A549 (cell line): ENCODE measurements around the gene KRTAP12-2.
"Not testable (repeated sequence)": the region's sequence is repeated elsewhere in the genome, so short reads cannot be mapped to it uniquely, and the experiment has no call there.

Experiments used
- EP300 ChIP-seq, 2 experiments: fragments of >200 bp; sonication (Bioruptor Twin); formaldehyde crosslinking; IDR thresholded peaks; 2 replicates in 1 of 2; 3 replicates in 1 of 2; pipeline ENCODE4 v1.6.1; 2016 to 2017
- KDM5A ChIP-seq: fragments of 200-600 bp; sonication (generic); IDR thresholded peaks from 2 replicates; pipeline ENCODE4 v1.6.1; 2016; ENCODE audit warnings: antibody characterized with exemption, mild to moderate bottlenecking
- NFE2L2 ChIP-seq: fragments of 150-350 bp; conservative IDR thresholded peaks from 2 replicates; pipeline ENCODE4 v1.6.1; 2014; ENCODE audit warnings: low read length
- RFX5 ChIP-seq: fragments of 450-650 bp; IDR thresholded peaks from 2 replicates; pipeline ENCODE4 v1.7.1; 2014; ENCODE audit warnings: antibody characterized with exemption, mild to moderate bottlenecking, moderate library complexity
- ZSCAN20 ChIP-seq: fragments of 250-450 bp; sonication (Bioruptor Pico); IDR thresholded peaks from 2 replicates; pipeline ENCODE4 v1.8.0; 2022; ENCODE audit warnings: mild to moderate bottlenecking, moderate library complexity
- TF ChIP-seq, protein P1 (sequence below): fragments of >200 bp; sonication (Bioruptor Twin); formaldehyde crosslinking; IDR thresholded peaks from 3 replicates; pipeline ENCODE4 v1.5.1; 2016

DNA sequence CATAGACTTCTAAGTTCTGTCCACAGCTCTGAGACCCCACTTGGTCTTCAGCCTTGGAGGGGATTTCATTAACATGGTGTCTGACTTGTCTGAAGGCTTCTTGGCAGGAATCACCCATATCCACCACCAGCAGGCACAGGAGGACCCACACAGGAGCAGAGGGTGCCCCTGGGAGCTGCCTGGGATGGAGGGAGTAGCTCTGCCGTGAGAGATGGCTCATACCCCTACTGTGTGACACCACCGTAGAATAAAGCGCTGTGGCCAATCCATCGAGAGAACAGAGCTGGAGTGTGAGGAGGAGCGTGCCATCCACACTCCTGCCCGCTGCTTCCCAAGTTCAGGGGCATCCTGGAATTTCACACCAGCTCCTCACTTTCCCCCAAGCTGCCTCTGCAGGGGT, 18.3 kb upstream of the KRTAP12-2 start:
- TF ChIP-seq KDM5A; ZSCAN20 (CRISPR knock-in tag); NFE2L2; RFX5; EP300 (IDR thresholded peaks at IDR 0.05): not testable (repeated sequence)
- TF ChIP-seq, protein P1, sequence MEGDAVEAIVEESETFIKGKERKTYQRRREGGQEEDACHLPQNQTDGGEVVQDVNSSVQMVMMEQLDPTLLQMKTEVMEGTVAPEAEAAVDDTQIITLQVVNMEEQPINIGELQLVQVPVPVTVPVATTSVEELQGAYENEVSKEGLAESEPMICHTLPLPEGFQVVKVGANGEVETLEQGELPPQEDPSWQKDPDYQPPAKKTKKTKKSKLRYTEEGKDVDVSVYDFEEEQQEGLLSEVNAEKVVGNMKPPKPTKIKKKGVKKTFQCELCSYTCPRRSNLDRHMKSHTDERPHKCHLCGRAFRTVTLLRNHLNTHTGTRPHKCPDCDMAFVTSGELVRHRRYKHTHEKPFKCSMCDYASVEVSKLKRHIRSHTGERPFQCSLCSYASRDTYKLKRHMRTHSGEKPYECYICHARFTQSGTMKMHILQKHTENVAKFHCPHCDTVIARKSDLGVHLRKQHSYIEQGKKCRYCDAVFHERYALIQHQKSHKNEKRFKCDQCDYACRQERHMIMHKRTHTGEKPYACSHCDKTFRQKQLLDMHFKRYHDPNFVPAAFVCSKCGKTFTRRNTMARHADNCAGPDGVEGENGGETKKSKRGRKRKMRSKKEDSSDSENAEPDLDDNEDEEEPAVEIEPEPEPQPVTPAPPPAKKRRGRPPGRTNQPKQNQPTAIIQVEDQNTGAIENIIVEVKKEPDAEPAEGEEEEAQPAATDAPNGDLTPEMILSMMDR = not testable (repeated sequence)
